H9 (cell line): ENCODE measurements around the gene POGLUT2. TPM values are rescaled to one million over a fixed set of nuclear protein-coding genes. Genes with fewer than 3 reads are reported as not detected.

Experiments
- DNase-seq: peaks from one replicate; pipeline ENCODE4 v3.0.0-alpha.2; 2017
- H2AFZ ChIP-seq: one replicate; pipeline ENCODE4 v1.6.1; 2013; ENCODE audit warnings: mild to moderate bottlenecking, low read length, control low read depth, moderate library complexity
- H2AK5ac ChIP-seq: 2 replicates; pipeline ENCODE4 v1.6.1; 2013; ENCODE audit warnings: low read length, control low read depth, mixed read lengths; ENCODE audit not compliant: insufficient read length
- H2BK120ac ChIP-seq: one replicate; pipeline ENCODE4 v1.6.1; 2013; ENCODE audit warnings: low read depth, mild to moderate bottlenecking, low read length, control low read depth, inconsistent platforms; ENCODE audit not compliant: poor library complexity, severe bottlenecking
- H2BK12ac ChIP-seq: 2 replicates; pipeline ENCODE4 v1.6.1; 2013; ENCODE audit warnings: low read length, control low read depth, mixed read lengths, low read depth; ENCODE audit not compliant: insufficient read length
- H2BK15ac ChIP-seq: 2 replicates; pipeline ENCODE4 v1.6.1; 2013; ENCODE audit warnings: low read depth, low read length, control low read depth
- H2BK20ac ChIP-seq: one replicate; pipeline ENCODE4 v1.6.1; 2013; ENCODE audit warnings: low read depth, mild to moderate bottlenecking, low read length, control low read depth, inconsistent platforms; ENCODE audit not compliant: poor library complexity, severe bottlenecking
- H2BK5ac ChIP-seq: 2 replicates; pipeline ENCODE4 v1.6.1; 2013; ENCODE audit warnings: low read length, control low read depth, mixed read lengths; ENCODE audit not compliant: insufficient read length
- H3K14ac ChIP-seq: 2 replicates; pipeline ENCODE4 v1.6.1; 2013; ENCODE audit warnings: low read length, control low read depth; ENCODE audit not compliant: insufficient read depth
- H3K18ac ChIP-seq: 2 replicates; pipeline ENCODE4 v1.6.1; 2013; ENCODE audit warnings: low read depth, mild to moderate bottlenecking, mixed read lengths, low read length, control low read depth; ENCODE audit not compliant: insufficient read length
- H3K23ac ChIP-seq: 2 replicates; pipeline ENCODE4 v1.6.1; 2013; ENCODE audit warnings: low read length, control low read depth, mixed read lengths, low read depth; ENCODE audit not compliant: insufficient read length
- H3K23me2 ChIP-seq: 2 replicates; pipeline ENCODE4 v1.6.1; 2013; ENCODE audit warnings: low read depth, mild to moderate bottlenecking, mixed read lengths, low read length, control low read depth; ENCODE audit not compliant: insufficient read length, poor library complexity, severe bottlenecking
- H3K27ac ChIP-seq: 2 replicates; pipeline ENCODE4 v1.5.1; 2013; ENCODE audit warnings: low read length, control low read depth, mixed read lengths, low read depth; ENCODE audit not compliant: insufficient read length
- H3K27me3 ChIP-seq: 2 replicates; pipeline ENCODE4 v1.6.1; 2013; ENCODE audit warnings: low read length, control low read depth, inconsistent platforms; ENCODE audit not compliant: insufficient read depth
- H3K4ac ChIP-seq: 2 replicates; pipeline ENCODE4 v1.6.1; 2013; ENCODE audit warnings: low read depth, mild to moderate bottlenecking, control low read depth, inconsistent platforms, low read length, moderate library complexity
- H3K4me1 ChIP-seq: 2 replicates; pipeline ENCODE4 v1.6.1; 2013; ENCODE audit warnings: low read length, control low read depth, inconsistent platforms; ENCODE audit not compliant: insufficient read depth
- H3K4me2 ChIP-seq: 2 replicates; pipeline ENCODE4 v1.6.1; 2013; ENCODE audit warnings: low read length, control low read depth, mixed read lengths; ENCODE audit not compliant: insufficient read length, insufficient read depth
- H3K56ac ChIP-seq: 2 replicates; pipeline ENCODE4 v1.6.1; 2013; ENCODE audit warnings: low read depth, mild to moderate bottlenecking, mixed read lengths, low read length, control low read depth; ENCODE audit not compliant: insufficient read length
- H3K79me1 ChIP-seq: 2 replicates; pipeline ENCODE4 v1.6.1; 2013; ENCODE audit warnings: low read depth, mild to moderate bottlenecking, moderate library complexity, low read length, control low read depth, inconsistent platforms; ENCODE audit not compliant: insufficient read depth, poor library complexity, severe bottlenecking
- H3K79me2 ChIP-seq: 2 replicates; pipeline ENCODE4 v1.6.1; 2013; ENCODE audit warnings: low read length, control low read depth, inconsistent platforms; ENCODE audit not compliant: insufficient read depth
- H3K9ac ChIP-seq: 2 replicates; pipeline ENCODE4 v1.6.1; 2013; ENCODE audit warnings: low read length, control low read depth, mixed read lengths; ENCODE audit not compliant: insufficient read length; ENCODE audit errors: extremely low read depth
- H3K9me3 ChIP-seq: one replicate; pipeline ENCODE4 v1.6.1; 2013; ENCODE audit warnings: low read depth, low read length, inconsistent platforms; ENCODE audit not compliant: control insufficient read depth
- H3T11ph ChIP-seq: one replicate; pipeline ENCODE4 v1.6.1; 2013; ENCODE audit warnings: mild to moderate bottlenecking, low read length, control low read depth, inconsistent platforms
- H4K20me1 ChIP-seq: one replicate; pipeline ENCODE4 v1.6.1; 2013; ENCODE audit not compliant: control insufficient read depth, insufficient read length, insufficient read depth
- H4K5ac ChIP-seq: 2 replicates; pipeline ENCODE4 v1.6.1; 2013; ENCODE audit warnings: low read depth, mild to moderate bottlenecking, mixed read lengths, low read length, control low read depth; ENCODE audit not compliant: insufficient read length
- H4K8ac ChIP-seq: replicated peaks from 2 replicates; pipeline ENCODE4 v1.6.1; 2013; ENCODE audit warnings: low read length, control low read depth, mixed read lengths, low read depth; ENCODE audit not compliant: insufficient read length
- H4K91ac ChIP-seq: 2 replicates; pipeline ENCODE4 v1.6.1; 2013; ENCODE audit warnings: low read depth, mild to moderate bottlenecking, moderate library complexity, mixed read lengths, low read length, control low read depth; ENCODE audit not compliant: insufficient read length
- H3K27ac Mint-ChIP-seq, 3 experiments: 2 replicates in 2 of 3; 3 replicates in 1 of 3; pipeline ENCODE4 v1.8.0; 2020 to 2021; ENCODE audit warnings: mixed read lengths in 3 of 3, mild to moderate bottlenecking in 1 of 3, moderate library complexity in 1 of 3
- H3K27me3 Mint-ChIP-seq: 2 replicates; pipeline ENCODE4 v1.8.0; 2021; ENCODE audit warnings: low read depth, mild to moderate bottlenecking, moderate library complexity, mixed read lengths
- H3K36me3 Mint-ChIP-seq, 3 experiments: 2 replicates in 2 of 3; 3 replicates in 1 of 3; pipeline ENCODE4 v1.8.0; 2020 to 2021; ENCODE audit warnings: low read depth in 3 of 3, mixed read lengths in 3 of 3; ENCODE audit not compliant: insufficient read depth in 1 of 3
- H3K4me1 Mint-ChIP-seq, 2 experiments: 2 replicates each; pipeline ENCODE4 v1.8.0; 2020; ENCODE audit warnings: mixed read lengths in 2 of 2
- H3K4me3 Mint-ChIP-seq, 2 experiments: 2 replicates in 1 of 2; 3 replicates in 1 of 2; pipeline ENCODE4 v1.8.0; 2020 to 2021; ENCODE audit warnings: mild to moderate bottlenecking in 2 of 2, mixed read lengths in 2 of 2, moderate library complexity in 1 of 2
- H3K9me3 Mint-ChIP-seq, 2 experiments: 2 replicates in 1 of 2; 3 replicates in 1 of 2; pipeline ENCODE4 v1.8.0; 2020; ENCODE audit warnings: mild to moderate bottlenecking in 2 of 2, mixed read lengths in 2 of 2, moderate library complexity in 1 of 2
- CTCF ChIP-seq: fragments of 200-600 bp; sonication (generic); conservative IDR thresholded peaks from 3 replicates; pipeline ENCODE4 v1.8.0; 2021; ENCODE audit warnings: antibody characterized with exemption, mild to moderate bottlenecking
- WGBS: extraction: QIAGEN DNeasy Blood & Tissue Kit; methylation state at CpG from one replicate; pipeline ENCODE4 v1.1.7; 2013; ENCODE audit warnings: missing lambda C conversion rate, low lambda C conversion rate, mixed read lengths; ENCODE audit not compliant: insufficient read length; ENCODE audit errors: extremely low coverage; 5-methylcytosine and 5-hydroxymethylcytosine counted together
- total RNA-seq: library from RNA; stranded (reverse); gene quantifications from 2 replicates; pipeline ENCODE4 v1.2.1, GENCODE V29; 2021

Gene POGLUT2
- total RNA-seq, 1 experiment from 2014 or later: 23.5 TPM

- no CpG with 5 or more reads among the region's 4 CpGs for WGBS
- H3K23me2 ChIP-seq: peaks cover 5% of the 10 kb centered on the region
- Mint-ChIP-seq H3K27me3 (peaks cover 9% of the 10 kb centered on the region), H3K27ac (no peak overlapping the region; a peak in 1 of 7 replicates), H3K4me1 (peaks cover 10% of the 10 kb centered on the region in 2 experiments), H3K36me3 (peaks cover 0 to 10% (median 6%) of the 10 kb centered on the region in 3 experiments; a peak in 4 of 7 replicates), H3K9me3 (peaks cover 0 to 2% of the 10 kb centered on the region in 2 experiments; a peak in 1 of 5 replicates), H3K4me3 (no peak overlapping the region)
- no peak overlapping the region for H3K56ac ChIP-seq
- H2BK5ac ChIP-seq: no peak overlapping the region
- H3T11ph ChIP-seq: no peak overlapping the region
- H3K79me1 ChIP-seq: no peaks in the 10 kb centered on the region
- peaks cover 2% of the 10 kb centered on the region; the same call in 1 of the 2 replicates for H3K4me1 ChIP-seq
- H3K14ac ChIP-seq: no peak overlapping the region
- no peak overlapping the region for H2AK5ac ChIP-seq
- H2BK15ac ChIP-seq: no peak overlapping the region
- DNase-seq: no peak
- H2BK120ac ChIP-seq: no peak overlapping the region
- no peak overlapping the region for H3K27ac ChIP-seq
- no peak overlapping the region for H3K23ac ChIP-seq
- no peaks in the 10 kb centered on the region; the same call in 1 of the 2 replicates for H3K27me3 ChIP-seq
- H2AFZ ChIP-seq: no peak overlapping the region
- no peak overlapping the region for H2BK20ac ChIP-seq
- no peak overlapping the region for H4K91ac ChIP-seq
- H3K18ac ChIP-seq: no peak overlapping the region
- H3K9ac ChIP-seq: no peak overlapping the region
- no peak overlapping the region for H3K4ac ChIP-seq
- H3K4me2 ChIP-seq: no peak overlapping the region
- H4K20me1 ChIP-seq: no peaks in the 10 kb centered on the region
- H4K8ac ChIP-seq: no peak overlapping the region
- H3K79me2 ChIP-seq: no peaks in the 10 kb centered on the region
- no peak for TF ChIP-seq CTCF
- no peak overlapping the region for H4K5ac ChIP-seq
- no peak overlapping the region for H2BK12ac ChIP-seq
- no peaks in the 10 kb centered on the region for H3K9me3 ChIP-seq
These were observed 29.1 kb downstream of the POGLUT2 start for GRCh38 chr13:102769679-102770078.
